Lung microvascular endothelial cell (primary cell): ENCODE results near the gene RGMB. TPM values are rescaled to one million over a fixed set of nuclear protein-coding genes. Genes with fewer than 3 reads are reported as not detected.

ENCODE experiments used
- DNase-seq, 2 donors: peaks; one replicate each; pipeline versions ENCODE4 v3.0.0 to v3.0.0-alpha.2; 2010; ENCODE audit warnings: low read depth in 2 of 2
- total RNA-seq: library from RNA; depleted of rRNA; stranded (reverse); fragments of >200 nt; gene quantifications from 2 replicates; pipeline ENCODE4 v1.2.1, GENCODE V29; 2014

RGMB gene
- total RNA-seq, 1 donor from 2014 or later, result 6.3 TPM

DNA sequence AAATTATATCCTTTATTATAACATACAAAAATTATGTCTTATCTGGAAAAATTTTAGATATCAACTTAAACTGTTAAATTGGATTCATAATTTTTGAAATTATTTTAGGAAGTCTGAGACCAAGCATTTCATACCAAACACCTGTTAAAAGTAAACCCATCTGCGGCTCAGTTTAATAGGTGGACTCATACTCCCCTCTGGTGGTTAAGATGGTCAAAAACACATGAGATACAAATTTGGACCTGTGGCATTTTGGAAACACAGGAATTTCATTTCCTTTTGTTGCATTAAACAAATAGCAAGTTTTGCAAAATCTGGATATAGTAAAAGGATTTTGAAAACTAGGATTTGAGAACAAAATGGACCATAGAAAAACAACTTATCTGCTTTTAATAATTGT is 53.7 kb downstream of the RGMB start:
- DNase-seq, result peak; percentile 58 to 69

DNA sequence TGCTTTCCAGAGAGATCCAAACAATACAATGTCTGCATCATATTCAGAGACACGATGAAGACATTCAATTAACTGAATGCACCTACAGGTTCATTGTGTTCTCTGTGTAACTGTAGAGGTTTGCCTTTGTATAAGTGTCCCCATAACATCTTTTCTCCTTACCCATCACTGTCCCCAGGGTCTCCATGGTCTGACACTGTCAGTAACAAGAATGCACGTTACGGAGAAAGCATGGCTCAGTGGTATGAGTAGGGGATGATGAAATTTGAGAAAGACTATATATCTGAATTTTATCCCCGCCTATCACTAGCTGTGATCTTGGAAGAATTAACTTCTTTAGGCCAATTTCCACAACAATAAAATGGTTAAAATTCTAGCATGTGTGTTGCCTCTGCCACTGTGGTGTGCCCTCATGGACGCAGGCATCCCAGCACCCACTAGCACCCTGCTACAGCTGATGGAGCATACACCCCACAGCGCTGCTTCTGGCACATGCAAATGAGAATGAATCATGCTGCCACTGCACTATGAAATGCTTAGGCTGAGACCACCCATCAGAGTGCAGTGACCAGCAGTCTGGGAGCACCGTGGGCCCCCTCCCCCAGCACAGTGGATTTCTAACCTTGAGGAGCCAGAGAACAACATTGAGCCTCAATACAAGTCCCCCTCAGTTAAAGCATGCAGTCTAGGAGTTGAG is 54.3 kb downstream of the RGMB start:
- DNase-seq, result no peak

DNA sequence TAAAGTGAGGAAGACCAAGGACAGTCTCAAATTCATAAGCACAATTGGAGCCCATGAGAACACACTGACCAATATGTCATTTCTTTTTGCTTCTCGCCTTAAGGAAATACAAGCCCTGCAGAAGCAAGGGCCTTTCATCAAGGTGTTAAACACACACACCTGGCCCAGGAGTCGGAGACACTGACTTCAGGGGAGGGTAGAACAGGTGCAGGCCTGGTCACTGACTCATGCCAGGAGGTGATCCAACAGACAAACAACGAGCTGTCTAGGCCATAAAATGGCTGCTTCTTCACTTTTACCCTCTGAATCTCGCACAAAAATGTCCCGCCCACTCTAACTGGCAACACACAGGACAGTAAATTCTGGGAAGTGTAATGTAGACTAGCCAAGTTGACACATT is 62.7 kb downstream of the RGMB start:
- DNase-seq, result no peak

DNA sequence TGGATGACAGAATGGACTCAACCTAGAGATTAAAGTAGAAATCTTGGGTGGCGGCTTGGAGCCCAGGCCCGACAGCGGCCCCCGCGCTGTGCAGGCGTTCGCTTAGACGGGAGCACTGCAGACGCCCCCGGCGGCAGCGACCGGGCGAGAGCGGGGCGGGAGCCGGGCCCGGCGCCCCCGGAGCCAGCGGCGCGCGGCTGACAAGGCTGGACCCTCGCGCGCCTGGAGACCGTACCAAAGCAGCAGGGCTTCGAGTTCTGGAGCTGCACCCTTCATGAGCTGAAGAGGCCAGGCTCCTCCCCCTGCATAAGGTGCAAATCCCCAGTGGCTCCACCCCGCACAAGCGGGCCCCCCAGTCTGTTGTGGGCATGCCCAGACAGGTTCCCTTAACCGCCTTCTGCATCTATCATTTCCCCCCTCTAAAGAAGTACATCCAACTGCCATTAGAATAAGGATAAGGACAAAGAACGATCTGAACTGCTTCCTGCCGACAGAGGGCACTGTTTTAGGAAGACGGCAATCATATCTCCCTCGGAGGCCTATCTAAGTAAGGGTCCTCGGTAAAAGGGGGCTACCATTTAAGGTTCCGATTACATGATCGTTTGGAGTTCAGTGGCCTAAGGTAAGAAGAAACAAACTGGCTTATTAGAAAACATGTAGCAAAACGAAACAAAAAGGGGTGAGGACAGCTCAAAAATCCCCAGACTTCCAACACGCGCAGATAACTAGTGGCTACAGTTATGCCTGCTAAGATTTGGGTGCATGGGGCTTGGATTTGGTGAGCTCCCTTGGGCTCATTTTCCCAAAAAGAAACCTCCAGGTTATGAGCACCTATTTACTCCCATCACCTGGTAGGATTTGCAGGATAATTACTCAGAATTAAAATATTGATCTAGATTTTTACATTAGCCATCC is 66.3 kb downstream of the RGMB start:
- DNase-seq, result peak; percentile 12 to 24

DNA sequence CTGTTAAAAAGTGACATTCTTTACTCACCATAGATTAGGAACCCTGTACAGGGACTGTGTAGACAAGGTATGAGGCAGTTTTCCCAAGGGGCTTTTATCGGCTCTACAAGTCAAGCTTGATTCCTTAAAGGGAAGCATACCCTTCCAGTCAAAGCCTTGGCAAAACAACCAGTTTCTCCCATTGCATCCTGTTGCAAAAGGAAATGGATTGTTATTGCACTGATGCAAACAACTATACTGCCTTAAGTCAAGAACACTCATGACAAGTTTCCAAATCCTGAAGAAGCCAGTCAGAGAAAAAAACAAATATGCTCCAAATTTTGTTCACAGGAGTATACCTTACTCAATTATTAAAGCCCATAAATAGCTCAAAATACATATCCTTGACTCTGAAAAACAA is 67.5 kb downstream of the RGMB start:
- DNase-seq, result peak in 1 of 2 donors; percentile 7

DNA sequence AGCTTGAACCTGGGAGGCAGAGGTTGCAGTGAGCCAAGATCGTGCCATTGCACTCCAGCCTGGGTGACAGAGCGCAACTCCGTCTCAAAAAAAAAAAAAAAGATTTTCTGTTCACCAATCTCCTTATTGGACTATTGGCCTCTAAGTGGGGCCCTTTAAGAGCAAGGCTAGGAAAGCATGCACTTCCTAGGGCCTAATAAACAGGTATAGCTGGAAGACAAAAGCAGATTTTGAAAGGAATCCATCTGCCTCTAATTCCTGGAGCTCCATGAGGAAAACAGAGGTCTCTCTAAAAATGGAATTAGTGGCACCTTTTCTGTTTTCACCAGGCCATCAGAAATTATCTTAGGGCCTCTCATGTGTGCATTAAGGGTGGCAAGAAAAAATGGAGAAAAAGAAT is 70.0 kb downstream of the RGMB start:
- no peak for DNase-seq

DNA sequence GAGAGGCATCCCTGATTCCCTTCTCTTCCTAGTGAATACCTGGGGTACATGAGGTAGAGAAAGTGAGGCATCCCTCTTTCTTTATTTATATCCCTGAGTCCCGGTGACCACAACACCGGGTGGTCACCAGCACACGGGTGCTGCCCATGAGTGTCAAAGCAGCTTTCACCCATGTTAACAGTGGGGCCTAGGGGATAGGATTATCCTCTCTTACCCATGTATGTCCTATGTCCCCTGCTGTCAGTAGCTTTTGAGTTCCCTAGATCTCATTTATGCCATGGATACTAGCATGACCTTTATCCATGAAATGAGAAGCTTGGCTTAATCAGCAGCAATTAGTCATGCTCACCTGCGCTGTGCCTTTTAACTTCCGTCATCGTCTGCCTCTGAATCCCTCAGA is 71.4 kb downstream of the RGMB start:
- no peak for DNase-seq

DNA sequence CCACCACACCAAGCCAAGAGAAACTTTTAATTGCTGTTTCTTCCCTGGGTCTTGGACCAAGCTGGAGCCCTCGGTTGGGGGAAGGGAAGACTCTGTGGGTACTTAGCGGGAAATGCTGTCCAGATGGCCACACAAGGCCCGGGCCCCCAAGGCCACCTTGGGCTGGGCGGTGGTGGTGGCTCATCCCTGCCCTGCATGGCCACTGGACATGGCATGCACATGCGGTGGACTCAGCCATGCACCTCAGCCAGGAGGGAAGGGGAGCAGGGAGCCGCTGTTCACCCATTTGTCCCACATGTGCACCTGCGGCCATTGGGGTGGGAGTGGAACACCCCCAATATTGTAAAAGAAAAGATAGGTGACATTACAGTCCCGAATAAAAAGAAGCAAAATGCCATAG is 72.4 kb downstream of the RGMB start:
- DNase-seq, result no peak

Other genes starting within 250 kb of the RGMB start
- gene CHD1, start 155.3 kb downstream of the RGMB start, total RNA-seq, result 44.2 and 47.8 TPM in 2 replicates